HCT116 (cell line): Measurements from ENCODE around the gene TMPRSS3. TPM values are rescaled to one million over a fixed set of nuclear protein-coding genes. Genes with fewer than 3 reads are reported as not detected.

ENCODE experiments used
- ATAC-seq: fragments of 200-7000 bp; cut with Tn5 transposase; 2 replicates; pipeline ENCODE4 v1.9.1; 2020; ENCODE audit warnings: mild to moderate bottlenecking, moderate library complexity
- BruUV-seq: library from RNA; stranded (reverse); fragments of 400-500 nt; replicated peaks from 2 replicates; lab custom pipeline; 2021; lab: Mats Ljungman, UMichigan
- CTCF ChIA-PET: fragments of 300-600 bp; sonication (Branson Sonifier 250); formaldehyde crosslinking; loops from one replicate; lab custom pipeline; 2021; ENCODE audit warnings: antibody characterized with exemption; lab: Charles Lee
- POLR2A ChIA-PET: fragments of 300-600, 350-600 bp; sonication (Branson Sonifier 250); formaldehyde crosslinking; loops from one replicate; lab custom pipeline; 2021; ENCODE audit warnings: antibody characterized with exemption; lab: Charles Lee
- RAD21 ChIA-PET, 2 experiments: fragments of 300-600 bp; sonication (Branson Sonifier 250); formaldehyde crosslinking; loops; one replicate each; lab custom pipeline; 2023; ENCODE audit warnings: low total read pairs in 2 of 2; ENCODE audit not compliant: uncharacterized antibody in 2 of 2, unreplicated experiment in 2 of 2, low non-redundant PET in 1 of 2; lab: Charles Lee
- DNase-seq: peaks from one replicate; pipeline ENCODE4 v3.0.0-alpha.2; 2010; ENCODE audit warnings: low read depth, low spot score
- H2AFZ ChIP-seq: fragments of 200-600 bp; shearing (Covaris generic), sonication (generic); 2 replicates; pipeline ENCODE4 v1.6.1; 2017; ENCODE audit warnings: low read depth, mixed run types, mixed read lengths, antibody characterized with exemption, low read length; ENCODE audit not compliant: poor library complexity, severe bottlenecking
- H3K27ac ChIP-seq: 2 replicates; pipeline ENCODE4 v1.5.1; 2012; ENCODE audit warnings: low read depth, low read length
- H3K27me3 ChIP-seq: fragments of 200-600 bp; sonication (generic); 2 replicates; pipeline ENCODE4 v1.6.1; 2016; ENCODE audit warnings: mixed run types, low read length, mixed read lengths; ENCODE audit not compliant: insufficient read depth
- H3K36me3 ChIP-seq, 2 experiments: fragments of 200-500 bp in 1 of 2; fragments of 200-600 bp in 1 of 2; sonication (Bioruptor generic) in 1 of 2; sonication (generic) in 1 of 2; 2 replicates each; pipeline versions ENCODE4 v1.5.1 to v1.6.1; 2014 to 2016; ENCODE audit warnings: low read length in 2 of 2, inconsistent platforms in 1 of 2, mixed read lengths in 1 of 2, mixed run types in 1 of 2; ENCODE audit not compliant: insufficient read depth in 2 of 2, control insufficient read depth in 1 of 2
- H3K4me1 ChIP-seq, 2 experiments: fragments of 200-600 bp in 1 of 2; sonication (generic) in 1 of 2; 2 replicates each; pipeline versions ENCODE4 v1.5.1 to v1.6.1; 2012 to 2017; ENCODE audit warnings: low read length in 2 of 2, inconsistent platforms in 1 of 2, mild to moderate bottlenecking in 1 of 2, mixed read lengths in 1 of 2, mixed run types in 1 of 2, moderate library complexity in 1 of 2; ENCODE audit not compliant: insufficient read depth in 2 of 2, control insufficient read depth in 1 of 2
- H3K4me2 ChIP-seq: fragments of 200-600 bp; sonication (generic); 2 replicates; pipeline ENCODE4 v1.6.1; 2017; ENCODE audit warnings: mixed run types, low read length, mixed read lengths
- H3K4me3 ChIP-seq, 2 experiments: fragments of 200-600 bp in 1 of 2; sonication (generic) in 1 of 2; replicated peaks in 1 of 2; 2 replicates each; pipeline ENCODE4 v1.5.1; 2011 to 2016; ENCODE audit warnings: low read length in 2 of 2, control low read depth in 1 of 2, low read depth in 1 of 2, mild to moderate bottlenecking in 1 of 2, mixed read lengths in 1 of 2, mixed run types in 1 of 2
- H3K79me2 ChIP-seq: fragments of 200-600 bp; sonication (generic); 2 replicates; pipeline ENCODE4 v1.6.1; 2017; ENCODE audit warnings: mild to moderate bottlenecking, mixed run types, low read length, moderate library complexity, mixed read lengths; ENCODE audit not compliant: insufficient read depth
- H3K9ac ChIP-seq: fragments of 200-600 bp; sonication (generic); 2 replicates; pipeline ENCODE4 v1.6.1; 2016; ENCODE audit warnings: low read length, mixed read lengths
- H3K9me2 ChIP-seq: fragments of 200-600 bp; sonication (generic), shearing (Covaris generic); 2 replicates; pipeline ENCODE4 v1.6.1; 2017; ENCODE audit warnings: mixed run types, mild to moderate bottlenecking, moderate library complexity; ENCODE audit not compliant: insufficient read depth
- H3K9me3 ChIP-seq, 2 experiments: fragments of 200-500 bp in 1 of 2; fragments of 200-600 bp in 1 of 2; sonication (Bioruptor generic) in 1 of 2; sonication (generic) in 1 of 2; 2 replicates each; pipeline ENCODE4 v1.6.1; 2014 to 2017; ENCODE audit warnings: low read length in 2 of 2, mixed read lengths in 2 of 2, inconsistent platforms in 1 of 2, low read depth in 1 of 2, mild to moderate bottlenecking in 1 of 2, mixed run types in 1 of 2, moderate library complexity in 1 of 2; ENCODE audit not compliant: control insufficient read depth in 1 of 2, insufficient read depth in 1 of 2
- H4K20me1 ChIP-seq: fragments of 200-600 bp; sonication (generic), shearing (Covaris generic); 2 replicates; pipeline ENCODE4 v1.6.1; 2017; ENCODE audit warnings: mixed run types, mild to moderate bottlenecking, moderate library complexity; ENCODE audit not compliant: insufficient read depth
- CBX3 ChIP-seq: IDR thresholded peaks from 2 replicates; pipeline ENCODE4 v1.6.1; 2012; ENCODE audit warnings: low read depth
- CEBPB ChIP-seq: IDR thresholded peaks from 2 replicates; pipeline ENCODE4 v1.6.1; 2012; ENCODE audit warnings: low read depth
- EGR1 ChIP-seq: IDR thresholded peaks from 2 replicates; pipeline ENCODE4 v1.6.1; 2012; ENCODE audit warnings: low read depth
- ELF1 ChIP-seq: IDR thresholded peaks from 2 replicates; pipeline ENCODE4 v1.6.1; 2012; ENCODE audit warnings: low read depth, borderline replicate concordance
- EZH2phosphoT487 ChIP-seq: fragments of 200-600 bp; IDR thresholded peaks from 2 replicates; pipeline ENCODE4 v1.6.1; 2018; ENCODE audit warnings: antibody characterized with exemption, borderline replicate concordance
- FOSL1 ChIP-seq: IDR thresholded peaks from 2 replicates; pipeline ENCODE4 v1.6.1; 2012; ENCODE audit warnings: low read depth
- JUND ChIP-seq: IDR thresholded peaks from 2 replicates; pipeline ENCODE4 v1.6.1; 2012
- POLR2AphosphoS5 ChIP-seq: IDR thresholded peaks from 2 replicates; pipeline ENCODE4 v1.6.1; 2011; ENCODE audit warnings: mild to moderate bottlenecking, low read depth, low read length, moderate library complexity
- RAD21 ChIP-seq: IDR thresholded peaks from 2 replicates; pipeline ENCODE4 v1.6.1; 2012; ENCODE audit warnings: low read depth, mild to moderate bottlenecking
- SIN3A ChIP-seq: IDR thresholded peaks from 2 replicates; pipeline ENCODE4 v1.6.1; 2012; ENCODE audit warnings: low read depth
- SRF ChIP-seq: IDR thresholded peaks from 2 replicates; pipeline ENCODE4 v1.6.1; 2012; ENCODE audit warnings: low read depth
- YY1 ChIP-seq: IDR thresholded peaks from 2 replicates; pipeline ENCODE4 v1.6.1; 2011; ENCODE audit warnings: low read length, low read depth, moderate library complexity, mild to moderate bottlenecking; ENCODE audit not compliant: insufficient replicate concordance; ENCODE audit errors: extremely low read depth
- ZNF274 ChIP-seq: fragments of 200-500 bp; sonication (Bioruptor generic); IDR thresholded peaks from 2 replicates; pipeline ENCODE4 v1.6.1; 2014; ENCODE audit warnings: mild to moderate bottlenecking, low read depth, low read length, inconsistent platforms
- intact Hi-C: fragments of 100-400 bp; cut with micrococcal nuclease; formaldehyde crosslinking; loops from 2 replicates; pipeline ENCODE4 v1.10.0; 2022
- total RNA-seq: library from RNA; stranded (reverse); gene quantifications from one replicate; pipeline ENCODE4 v1.2.1, GENCODE V29; 2021; ENCODE audit not compliant: unreplicated experiment
- TF ChIP-seq, protein P1 (sequence below): IDR thresholded peaks from 2 replicates; pipeline ENCODE4 v1.6.1; 2012; ENCODE audit warnings: low read depth
- TF ChIP-seq, protein P2 (sequence below): IDR thresholded peaks from 2 replicates; pipeline ENCODE4 v1.6.1; 2012
- TF ChIP-seq, protein P3 (sequence below): IDR thresholded peaks from 2 replicates; pipeline ENCODE4 v1.6.1; 2012
- TF ChIP-seq, protein P4 (sequence below): IDR thresholded peaks from 2 replicates; pipeline ENCODE4 v1.6.1; 2011; ENCODE audit warnings: mild to moderate bottlenecking, low read length, moderate library complexity; ENCODE audit not compliant: insufficient replicate concordance; ENCODE audit errors: extremely low read depth
- TF ChIP-seq, protein P5 (sequence below), 3 experiments: fragments of 200-600 bp in 1 of 3; sonication (generic) in 1 of 3; IDR thresholded peaks in 2 of 3; conservative IDR thresholded peaks in 1 of 3; 2 replicates each; pipeline ENCODE4 v1.5.1; 2012 to 2017; ENCODE audit warnings: low read depth in 2 of 3, low read length in 2 of 3, antibody characterized with exemption in 1 of 3, borderline replicate concordance in 1 of 3, control low read depth in 1 of 3, mild to moderate bottlenecking in 1 of 3, mixed read lengths in 1 of 3, mixed run types in 1 of 3, moderate library complexity in 1 of 3; ENCODE audit not compliant: insufficient read depth in 1 of 3

TMPRSS3 gene
- total RNA-seq, 1 experiment from 2014 or later, result not detected

DNA sequence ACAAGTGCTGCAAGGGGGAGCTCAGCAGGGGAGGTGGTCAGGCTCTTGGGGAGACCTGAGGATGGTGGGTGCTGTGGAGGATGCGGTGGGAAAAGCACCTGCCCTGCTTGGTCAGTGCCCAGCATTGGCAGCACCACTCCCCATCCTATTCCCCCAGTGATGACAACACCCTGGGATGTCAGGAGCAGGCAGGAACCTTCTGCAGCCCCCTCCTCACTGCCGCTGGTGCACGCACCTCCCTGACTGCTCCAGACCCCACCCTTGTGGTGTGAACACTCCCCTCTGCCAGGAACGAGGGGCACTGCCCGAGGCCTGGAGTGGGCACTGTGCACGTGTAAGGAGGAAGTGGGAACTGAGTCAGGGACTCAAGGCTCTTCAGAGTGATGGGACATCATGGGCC is 12.5 kb downstream of the TMPRSS3 start:
- no peak overlapping the region for H3K4me2 ChIP-seq
- no peaks in the 10 kb centered on the region for H3K36me3 ChIP-seq
- RAD21 ChIA-PET, result no interaction called here
- peaks cover 0 to 3% of the 10 kb centered on the region in 2 experiments; a peak in 1 of 4 replicates for H3K4me1 ChIP-seq
- H3K9me3 ChIP-seq, result peaks cover 4 to 5% of the 10 kb centered on the region in 2 experiments; a peak in 2 of 4 replicates
- intact Hi-C loops, result loop anchor here (10.0 kb wide), 1 partner anchor 151 kb away; no protein-coding TSS in a partner anchor
- no peak overlapping the region for H3K4me3 ChIP-seq
- H3K27me3 ChIP-seq, result no peaks in the 10 kb centered on the region
- TF ChIP-seq SRF (no peak), CEBPB (no peak), EGR1 (no peak), POLR2AphosphoS5 (no peak), ZNF274 (no peak), ELF1 (no peak), SIN3A (no peak), FOSL1 (no peak), CBX3 (no peak), EZH2phosphoT487 (no peak), RAD21 (no peak), YY1 (no peak), JUND (no peak)
- TF ChIP-seq, protein P1, sequence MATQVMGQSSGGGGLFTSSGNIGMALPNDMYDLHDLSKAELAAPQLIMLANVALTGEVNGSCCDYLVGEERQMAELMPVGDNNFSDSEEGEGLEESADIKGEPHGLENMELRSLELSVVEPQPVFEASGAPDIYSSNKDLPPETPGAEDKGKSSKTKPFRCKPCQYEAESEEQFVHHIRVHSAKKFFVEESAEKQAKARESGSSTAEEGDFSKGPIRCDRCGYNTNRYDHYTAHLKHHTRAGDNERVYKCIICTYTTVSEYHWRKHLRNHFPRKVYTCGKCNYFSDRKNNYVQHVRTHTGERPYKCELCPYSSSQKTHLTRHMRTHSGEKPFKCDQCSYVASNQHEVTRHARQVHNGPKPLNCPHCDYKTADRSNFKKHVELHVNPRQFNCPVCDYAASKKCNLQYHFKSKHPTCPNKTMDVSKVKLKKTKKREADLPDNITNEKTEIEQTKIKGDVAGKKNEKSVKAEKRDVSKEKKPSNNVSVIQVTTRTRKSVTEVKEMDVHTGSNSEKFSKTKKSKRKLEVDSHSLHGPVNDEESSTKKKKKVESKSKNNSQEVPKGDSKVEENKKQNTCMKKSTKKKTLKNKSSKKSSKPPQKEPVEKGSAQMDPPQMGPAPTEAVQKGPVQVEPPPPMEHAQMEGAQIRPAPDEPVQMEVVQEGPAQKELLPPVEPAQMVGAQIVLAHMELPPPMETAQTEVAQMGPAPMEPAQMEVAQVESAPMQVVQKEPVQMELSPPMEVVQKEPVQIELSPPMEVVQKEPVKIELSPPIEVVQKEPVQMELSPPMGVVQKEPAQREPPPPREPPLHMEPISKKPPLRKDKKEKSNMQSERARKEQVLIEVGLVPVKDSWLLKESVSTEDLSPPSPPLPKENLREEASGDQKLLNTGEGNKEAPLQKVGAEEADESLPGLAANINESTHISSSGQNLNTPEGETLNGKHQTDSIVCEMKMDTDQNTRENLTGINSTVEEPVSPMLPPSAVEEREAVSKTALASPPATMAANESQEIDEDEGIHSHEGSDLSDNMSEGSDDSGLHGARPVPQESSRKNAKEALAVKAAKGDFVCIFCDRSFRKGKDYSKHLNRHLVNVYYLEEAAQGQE, result no peak
- TF ChIP-seq, protein P2, sequence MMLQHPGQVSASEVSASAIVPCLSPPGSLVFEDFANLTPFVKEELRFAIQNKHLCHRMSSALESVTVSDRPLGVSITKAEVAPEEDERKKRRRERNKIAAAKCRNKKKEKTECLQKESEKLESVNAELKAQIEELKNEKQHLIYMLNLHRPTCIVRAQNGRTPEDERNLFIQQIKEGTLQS, result no peak
- TF ChIP-seq, protein P3, sequence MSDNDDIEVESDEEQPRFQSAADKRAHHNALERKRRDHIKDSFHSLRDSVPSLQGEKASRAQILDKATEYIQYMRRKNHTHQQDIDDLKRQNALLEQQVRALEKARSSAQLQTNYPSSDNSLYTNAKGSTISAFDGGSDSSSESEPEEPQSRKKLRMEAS, result no peak
- TF ChIP-seq, protein P4, sequence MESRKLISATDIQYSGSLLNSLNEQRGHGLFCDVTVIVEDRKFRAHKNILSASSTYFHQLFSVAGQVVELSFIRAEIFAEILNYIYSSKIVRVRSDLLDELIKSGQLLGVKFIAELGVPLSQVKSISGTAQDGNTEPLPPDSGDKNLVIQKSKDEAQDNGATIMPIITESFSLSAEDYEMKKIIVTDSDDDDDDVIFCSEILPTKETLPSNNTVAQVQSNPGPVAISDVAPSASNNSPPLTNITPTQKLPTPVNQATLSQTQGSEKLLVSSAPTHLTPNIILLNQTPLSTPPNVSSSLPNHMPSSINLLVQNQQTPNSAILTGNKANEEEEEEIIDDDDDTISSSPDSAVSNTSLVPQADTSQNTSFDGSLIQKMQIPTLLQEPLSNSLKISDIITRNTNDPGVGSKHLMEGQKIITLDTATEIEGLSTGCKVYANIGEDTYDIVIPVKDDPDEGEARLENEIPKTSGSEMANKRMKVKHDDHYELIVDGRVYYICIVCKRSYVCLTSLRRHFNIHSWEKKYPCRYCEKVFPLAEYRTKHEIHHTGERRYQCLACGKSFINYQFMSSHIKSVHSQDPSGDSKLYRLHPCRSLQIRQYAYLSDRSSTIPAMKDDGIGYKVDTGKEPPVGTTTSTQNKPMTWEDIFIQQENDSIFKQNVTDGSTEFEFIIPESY, result no peak
- TF ChIP-seq, protein P5, sequence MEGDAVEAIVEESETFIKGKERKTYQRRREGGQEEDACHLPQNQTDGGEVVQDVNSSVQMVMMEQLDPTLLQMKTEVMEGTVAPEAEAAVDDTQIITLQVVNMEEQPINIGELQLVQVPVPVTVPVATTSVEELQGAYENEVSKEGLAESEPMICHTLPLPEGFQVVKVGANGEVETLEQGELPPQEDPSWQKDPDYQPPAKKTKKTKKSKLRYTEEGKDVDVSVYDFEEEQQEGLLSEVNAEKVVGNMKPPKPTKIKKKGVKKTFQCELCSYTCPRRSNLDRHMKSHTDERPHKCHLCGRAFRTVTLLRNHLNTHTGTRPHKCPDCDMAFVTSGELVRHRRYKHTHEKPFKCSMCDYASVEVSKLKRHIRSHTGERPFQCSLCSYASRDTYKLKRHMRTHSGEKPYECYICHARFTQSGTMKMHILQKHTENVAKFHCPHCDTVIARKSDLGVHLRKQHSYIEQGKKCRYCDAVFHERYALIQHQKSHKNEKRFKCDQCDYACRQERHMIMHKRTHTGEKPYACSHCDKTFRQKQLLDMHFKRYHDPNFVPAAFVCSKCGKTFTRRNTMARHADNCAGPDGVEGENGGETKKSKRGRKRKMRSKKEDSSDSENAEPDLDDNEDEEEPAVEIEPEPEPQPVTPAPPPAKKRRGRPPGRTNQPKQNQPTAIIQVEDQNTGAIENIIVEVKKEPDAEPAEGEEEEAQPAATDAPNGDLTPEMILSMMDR (IDR thresholded peaks at IDR 0.05 in 2 of 3, conservative IDR thresholded peaks at IDR 0.05 in 1 of 3; ENCODE audit: borderline replicate concordance in 1 of 3, insufficient read depth in 1 of 3, low read depth in 2 of 3, low read length in 2 of 3), result no peak
- no peak overlapping the region for H2AFZ ChIP-seq
- H3K79me2 ChIP-seq, result no peaks in the 10 kb centered on the region
- H3K9ac ChIP-seq, result no peak overlapping the region
- ATAC-seq (no peak), DNase-seq (no peak)
- H3K27ac ChIP-seq, result no peak overlapping the region
- BruUV-seq, result no TSS peak
- no peaks in the 10 kb centered on the region for H3K9me2 ChIP-seq
- CTCF ChIA-PET, result no interaction called here
- no peaks in the 10 kb centered on the region for H4K20me1 ChIP-seq
- POLR2A ChIA-PET, result no interaction called here
